Calu3 (cell line): ENCODE results near the gene ABHD12. TPM values are rescaled to one million over a fixed set of nuclear protein-coding genes. Genes with fewer than 3 reads are reported as not detected.

Experiments
- BruUV-seq: library from RNA; stranded (reverse); fragments of 400-500 nt; replicated peaks from 2 replicates; lab custom pipeline; 2021; lab: Mats Ljungman, UMichigan
- CTCF ChIA-PET: fragments of 300-600 bp; sonication (Branson Sonifier 250); formaldehyde crosslinking; loops from one replicate; lab custom pipeline; 2022; ENCODE audit warnings: antibody characterized with exemption; lab: Charles Lee
- DNase-seq: peaks from one replicate; pipeline ENCODE4 v3.0.0; 2022
- H3K27ac Mint-ChIP-seq: one replicate; pipeline ENCODE4 v1.8.0; 2022; ENCODE audit warnings: mixed read lengths; ENCODE audit not compliant: unreplicated experiment
- H3K27me3 Mint-ChIP-seq: one replicate; pipeline ENCODE4 v1.8.0; 2022; ENCODE audit warnings: mixed read lengths; ENCODE audit not compliant: unreplicated experiment
- H3K36me3 Mint-ChIP-seq: one replicate; pipeline ENCODE4 v1.8.0; 2022; ENCODE audit warnings: mild to moderate bottlenecking, moderate library complexity, mixed read lengths; ENCODE audit not compliant: insufficient read depth, unreplicated experiment
- H3K4me1 Mint-ChIP-seq: one replicate; pipeline ENCODE4 v1.8.0; 2022; ENCODE audit warnings: mild to moderate bottlenecking, low read depth, mixed read lengths; ENCODE audit not compliant: unreplicated experiment
- H3K4me3 Mint-ChIP-seq: one replicate; pipeline ENCODE4 v1.8.0; 2022; ENCODE audit warnings: mild to moderate bottlenecking, low read depth, moderate library complexity, mixed read lengths; ENCODE audit not compliant: unreplicated experiment
- H3K9me3 Mint-ChIP-seq: one replicate; pipeline ENCODE4 v1.8.0; 2022; ENCODE audit warnings: low read depth, mixed read lengths; ENCODE audit not compliant: unreplicated experiment
- CTCF ChIP-seq: fragments of 200-600 bp; IDR thresholded peaks from one replicate; pipeline ENCODE4 v1.8.0; 2022; ENCODE audit warnings: antibody characterized with exemption; ENCODE audit not compliant: unreplicated experiment
- intact Hi-C: fragments of 100-400 bp; cut with micrococcal nuclease; formaldehyde crosslinking; loops from one replicate; pipeline ENCODE4 v1.10.0; 2022; ENCODE audit not compliant: unreplicated experiment
- total RNA-seq: library from RNA; stranded (reverse); gene quantifications from 2 replicates; pipeline ENCODE4 v1.2.3, GENCODE V29; 2022

Gene ABHD12
- total RNA-seq, 1 experiment from 2014 or later, result 21.3 TPM

- Mint-ChIP-seq H3K36me3 (peaks cover 42% of the 10 kb centered on the region), H3K4me1 (no peaks in the 10 kb centered on the region), H3K9me3 (no peaks in the 10 kb centered on the region), H3K4me3 (no peak overlapping the region), H3K27me3 (no peaks in the 10 kb centered on the region), H3K27ac (no peak overlapping the region)
- no TSS peak for BruUV-seq
- TF ChIP-seq CTCF, result no peak
- CTCF ChIA-PET, result no interaction called here
- intact Hi-C loops, result no loop called here
- DNase-seq, result no peak
These were observed 87.2 kb downstream of the ABHD12 start for GRCh38 chr20:25303292-25304024.

- Mint-ChIP-seq H3K27ac (no peak overlapping the region), H3K36me3 (peaks cover 49% of the 10 kb centered on the region), H3K9me3 (no peaks in the 10 kb centered on the region), H3K27me3 (no peaks in the 10 kb centered on the region), H3K4me3 (no peak overlapping the region), H3K4me1 (no peaks in the 10 kb centered on the region)
- no TSS peak for BruUV-seq
- TF ChIP-seq CTCF, result no peak
- intact Hi-C loops, result no loop called here
- CTCF ChIA-PET, result no interaction called here
- no peak for DNase-seq
These were observed 88.0 kb downstream of the ABHD12 start for GRCh38 chr20:25302596-25302995.

- H3K27ac Mint-ChIP-seq, result no peak overlapping the region
- peaks cover 58% of the 10 kb centered on the region for H3K36me3 Mint-ChIP-seq
- no peak overlapping the region for H3K4me3 Mint-ChIP-seq
- no peaks in the 10 kb centered on the region for H3K27me3 Mint-ChIP-seq
- no peak for DNase-seq
- H3K9me3 Mint-ChIP-seq, result no peaks in the 10 kb centered on the region
- intact Hi-C loops, result no loop called here
- CTCF ChIA-PET, result no interaction called here
- TF ChIP-seq CTCF, result no peak
- H3K4me1 Mint-ChIP-seq, result no peaks in the 10 kb centered on the region
- BruUV-seq, result no TSS peak
These were observed 89.2 kb downstream of the ABHD12 start for GRCh38 chr20:25301357-25301920.

GRCh38 chr20:25300496-25301170 is 90.0 kb downstream of the ABHD12 start:
- intact Hi-C loops, result no loop called here
- H3K36me3 Mint-ChIP-seq, result peaks cover 59% of the 10 kb centered on the region
- H3K9me3 Mint-ChIP-seq, result no peaks in the 10 kb centered on the region
- no peak overlapping the region for H3K4me3 Mint-ChIP-seq
- no peaks in the 10 kb centered on the region for H3K27me3 Mint-ChIP-seq
- CTCF ChIA-PET, result interaction anchor here (0.6 kb wide), 1 partner anchor 106 kb away, joined by 3 read pairs; no protein-coding TSS in a partner anchor
- no peak for TF ChIP-seq CTCF
- H3K4me1 Mint-ChIP-seq, result no peaks in the 10 kb centered on the region
- BruUV-seq, result no TSS peak
- no peak for DNase-seq
- no peak overlapping the region for H3K27ac Mint-ChIP-seq
